AG08396 (cell line): ENCODE results near the gene TTC21A.
A peak's percentile ranks its signal among the peaks of the same experiment; 100 is the strongest.

Source experiments
- DNase-seq: peaks from one replicate; pipeline ENCODE4 v3.0.0; 2012; ENCODE audit warnings: low spot score, mixed read lengths

TTC21A gene

DNA sequence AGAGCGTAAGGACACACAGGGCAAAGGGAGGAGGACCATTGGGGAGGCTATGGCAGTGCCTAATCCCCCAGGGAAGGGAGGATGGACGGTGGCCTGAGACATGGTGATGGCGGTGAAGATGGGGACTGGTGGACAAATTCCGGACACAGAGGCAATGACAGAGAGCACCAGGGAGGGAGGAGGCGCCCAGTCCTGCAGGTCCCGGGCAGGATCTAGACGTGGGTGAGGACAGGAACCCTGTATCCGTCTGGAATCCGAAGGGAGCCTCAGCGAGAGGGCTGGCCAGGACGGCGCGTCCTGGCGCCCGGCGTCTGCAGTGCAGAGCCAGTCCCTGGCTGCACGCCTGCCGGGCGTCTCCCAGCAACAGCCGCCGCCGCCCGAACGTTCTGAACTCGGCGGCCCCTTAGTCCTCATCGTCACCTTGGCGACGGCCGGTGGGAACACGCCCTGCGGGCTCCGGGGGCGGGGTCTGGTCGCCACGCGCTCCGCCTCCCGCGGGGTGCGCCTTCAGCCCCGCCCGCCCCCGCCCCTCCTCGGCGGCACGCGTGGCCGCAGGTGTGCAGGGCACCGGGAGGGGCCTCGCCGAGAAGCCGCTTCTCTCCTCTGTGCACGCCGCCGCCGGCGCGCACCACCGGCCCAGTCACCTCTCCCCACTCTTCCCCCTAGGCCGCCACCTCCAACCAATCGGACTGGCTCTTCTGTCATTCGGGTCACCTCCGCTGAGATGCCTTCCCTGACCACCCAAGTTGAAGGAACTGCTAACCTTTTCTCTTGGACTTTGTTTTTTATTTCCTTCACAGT, 73.3 kb downstream of the TTC21A start:
- DNase-seq = peak; percentile 95

DNA sequence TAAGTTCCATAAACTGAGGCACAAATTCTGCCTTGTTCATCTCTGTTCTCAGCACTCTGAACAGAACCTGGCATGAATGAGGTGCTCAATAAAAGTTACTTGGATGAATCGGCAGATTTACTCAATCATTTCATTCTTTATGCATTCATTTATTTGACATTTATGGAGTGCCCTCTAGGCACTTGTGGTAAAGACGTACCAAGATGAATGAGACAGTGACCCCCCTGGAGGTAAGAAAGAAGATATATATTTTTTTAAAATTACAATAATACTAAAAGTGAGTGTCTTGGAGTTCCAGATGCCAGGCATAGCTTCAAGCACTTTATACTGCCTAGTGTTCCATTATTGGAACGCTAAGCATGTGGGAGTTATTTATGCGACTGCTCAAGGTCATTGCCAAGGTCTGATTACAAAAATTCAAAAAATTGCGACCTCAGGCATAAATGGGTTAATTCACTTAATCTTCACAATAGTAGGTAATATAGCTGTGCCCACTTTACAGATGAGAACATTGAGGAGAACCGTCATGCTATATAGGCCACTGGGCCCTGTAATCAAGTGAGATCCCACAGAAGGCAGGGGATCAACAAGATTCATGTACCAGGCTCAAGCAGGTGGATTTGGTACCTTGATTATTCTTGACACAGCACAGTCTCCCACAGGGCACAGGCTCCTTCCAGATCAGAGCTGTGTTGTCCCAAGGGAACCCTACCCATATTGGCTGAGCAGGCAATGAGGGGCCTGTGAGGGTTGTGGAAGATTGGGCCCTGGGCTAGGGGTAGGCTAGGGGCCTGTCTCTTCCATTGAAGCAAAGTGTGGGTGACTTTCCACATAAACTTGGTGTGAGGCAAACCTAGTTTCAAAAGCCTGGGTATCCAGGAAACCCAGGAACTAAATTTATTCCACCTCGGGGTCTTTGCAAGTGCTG, 74.2 kb downstream of the TTC21A start:
- DNase-seq = no peak

DNA sequence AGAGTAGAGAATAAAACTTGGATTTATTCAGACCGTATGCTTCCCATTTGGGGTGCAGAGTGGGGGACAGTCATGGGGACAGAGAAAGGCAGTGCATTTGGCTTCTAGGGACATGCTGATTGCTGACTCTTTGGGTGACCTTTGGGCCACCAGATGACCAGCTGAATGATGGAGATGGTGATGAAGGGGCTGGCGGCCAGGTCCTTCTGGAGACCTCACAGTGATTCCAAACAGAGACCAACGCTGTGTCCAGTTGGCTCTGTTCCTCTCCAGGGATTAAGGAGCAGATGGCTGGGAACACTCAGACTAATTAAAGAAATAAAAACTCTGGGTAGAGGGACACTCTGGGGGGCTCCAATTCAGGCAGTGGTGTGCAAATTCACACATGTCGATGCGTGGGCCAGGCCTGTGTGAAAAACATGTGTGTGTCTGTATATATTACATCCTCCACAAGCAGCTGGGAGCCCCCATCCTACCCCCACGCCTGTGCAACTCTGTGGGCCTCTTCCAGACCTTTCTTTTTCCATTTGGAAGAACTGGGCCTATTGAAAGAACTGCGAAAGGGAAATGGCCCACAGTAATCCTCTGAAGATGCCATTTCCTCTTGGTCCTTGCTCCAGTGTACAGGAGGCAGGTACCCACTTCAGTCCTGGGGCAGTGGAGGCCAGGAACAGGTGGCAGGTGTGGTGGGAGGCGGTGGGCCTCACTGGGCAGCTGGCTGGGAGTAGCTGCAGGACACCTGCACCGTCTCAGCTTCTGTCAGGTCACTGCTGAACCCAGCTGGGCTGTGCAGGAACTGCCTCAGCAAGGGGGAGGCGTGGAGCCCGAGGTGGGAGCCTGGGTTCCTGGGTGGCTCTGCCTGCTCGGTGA, 76.0 kb downstream of the TTC21A start:
- no peak for DNase-seq

DNA sequence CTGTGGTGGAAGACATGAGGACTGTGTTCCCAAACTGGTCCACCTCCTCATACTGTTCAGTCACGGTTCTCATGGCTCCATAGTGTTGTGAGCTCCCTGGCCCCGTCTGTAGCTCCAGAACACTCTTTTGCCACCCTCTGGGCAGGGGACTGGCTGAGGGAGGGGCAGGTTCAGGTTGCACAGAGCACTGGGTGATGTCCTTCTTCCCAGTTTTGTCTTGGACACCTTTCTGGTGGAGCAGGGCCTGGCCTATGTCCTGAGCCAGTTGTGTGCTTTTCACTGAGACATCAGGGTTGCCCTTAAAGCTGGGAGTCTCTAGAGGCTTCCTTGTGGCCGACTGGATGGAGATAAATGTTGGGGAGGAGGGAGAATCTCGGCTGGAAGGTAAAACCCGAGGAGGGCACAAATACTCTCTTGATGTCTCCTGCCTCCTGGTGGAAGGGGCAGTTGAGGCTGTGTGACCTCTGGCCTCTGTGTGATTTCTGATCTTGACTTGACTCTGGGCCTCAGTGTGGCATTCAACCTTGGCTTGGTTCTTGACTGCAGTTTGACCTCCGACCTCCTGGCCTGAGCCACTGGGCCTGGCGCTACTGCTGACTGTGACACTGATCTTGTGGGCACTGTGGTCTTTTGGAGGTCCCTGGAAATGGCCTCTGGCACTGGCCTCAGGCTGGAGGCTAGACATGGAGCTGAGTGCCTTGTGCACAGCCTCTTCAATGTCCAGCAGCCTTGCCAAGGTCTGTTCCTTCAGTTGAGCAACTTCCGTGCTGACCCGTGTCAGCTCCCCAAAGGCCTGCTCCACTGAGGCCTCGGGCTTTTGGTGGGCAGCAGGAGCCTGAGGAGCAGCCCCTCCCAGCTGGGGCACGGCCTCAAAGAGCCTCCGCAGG, 76.8 kb downstream of the TTC21A start:
- DNase-seq = no peak

DNA sequence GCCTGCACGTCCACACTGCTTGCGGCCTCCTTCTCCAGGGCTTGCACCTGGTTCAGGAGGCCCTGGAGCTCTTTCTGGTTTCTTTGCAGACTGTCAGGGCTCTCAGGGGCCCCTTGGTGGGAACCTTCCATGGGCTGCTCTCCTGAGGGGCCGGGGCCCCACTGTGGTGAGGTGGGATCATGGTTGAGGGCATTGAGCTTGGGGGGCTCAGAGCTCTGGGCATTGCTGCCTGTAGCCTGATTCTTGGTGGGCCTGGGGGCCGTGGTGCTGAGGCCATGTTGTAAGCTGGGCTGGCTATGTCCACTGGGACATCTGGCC, 77.4 kb downstream of the TTC21A start:
- no peak for DNase-seq

DNA sequence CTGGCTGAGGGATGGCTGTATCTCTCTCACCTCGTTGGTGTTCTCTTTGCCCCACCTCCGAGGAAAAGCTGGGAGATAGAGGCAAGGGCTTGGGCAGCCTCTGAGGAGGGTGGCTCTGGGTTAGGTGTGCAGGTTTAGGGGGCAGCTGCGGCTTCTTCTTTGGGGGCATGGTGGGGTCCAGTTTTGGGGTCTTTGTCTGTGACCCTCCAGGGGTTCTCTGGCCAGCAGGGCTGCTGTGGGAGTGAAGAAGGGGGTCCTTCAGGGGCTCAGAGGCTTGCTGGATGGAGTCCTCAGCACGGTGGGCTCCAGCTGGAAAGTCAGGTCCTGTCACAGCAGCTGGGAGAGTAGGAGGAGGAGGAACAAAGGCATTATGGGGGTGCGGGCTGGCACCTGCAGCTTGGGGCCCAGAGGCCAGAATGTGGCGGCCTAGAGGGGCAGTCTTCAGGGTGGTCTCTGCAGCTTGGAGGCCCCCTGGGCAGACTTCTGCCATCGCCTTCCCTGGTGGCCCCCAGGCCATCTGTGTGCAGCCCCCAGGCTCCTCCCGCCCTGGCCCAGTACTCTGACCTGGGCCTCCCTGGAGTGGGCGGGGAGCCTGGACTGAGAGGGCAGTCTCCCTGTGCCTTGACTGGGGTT, 78.0 kb downstream of the TTC21A start:
- DNase-seq = no peak

DNA sequence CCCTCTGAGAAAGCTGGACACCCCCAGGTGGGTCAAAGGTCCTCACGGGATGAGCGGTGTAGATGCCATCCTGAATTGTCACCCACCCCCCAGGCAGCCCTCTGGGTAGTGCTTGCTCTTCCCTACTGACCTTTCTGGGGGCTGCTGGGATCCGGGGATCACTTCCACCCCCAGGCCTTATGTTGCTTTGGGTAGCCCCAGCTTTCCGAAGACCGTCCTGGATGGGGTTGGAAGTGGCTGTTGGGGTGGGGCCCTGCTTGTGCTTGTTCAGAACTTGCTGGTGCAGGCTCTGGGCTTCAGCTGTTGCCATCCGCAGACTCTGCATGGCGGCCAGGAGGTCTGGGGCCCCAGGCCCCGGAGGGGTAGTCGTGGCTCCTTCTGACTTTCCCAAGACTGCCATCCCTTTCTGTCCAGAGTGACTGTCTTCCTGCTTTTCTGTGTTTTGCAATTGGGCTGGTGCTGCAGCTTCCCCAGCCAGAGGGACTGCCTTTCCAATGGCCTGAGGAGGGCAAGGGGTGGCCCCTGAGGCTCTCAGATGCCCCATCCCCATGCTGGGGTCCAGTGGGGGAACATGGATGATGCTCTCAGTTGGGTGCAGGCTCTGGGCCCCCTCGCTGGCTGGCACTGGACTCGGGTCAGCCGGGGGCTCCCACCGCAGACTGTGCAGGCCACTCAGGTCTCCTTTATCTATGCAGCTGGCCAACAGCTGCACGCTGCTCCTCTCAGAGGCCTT, 78.6 kb downstream of the TTC21A start:
- DNase-seq = no peak

DNA sequence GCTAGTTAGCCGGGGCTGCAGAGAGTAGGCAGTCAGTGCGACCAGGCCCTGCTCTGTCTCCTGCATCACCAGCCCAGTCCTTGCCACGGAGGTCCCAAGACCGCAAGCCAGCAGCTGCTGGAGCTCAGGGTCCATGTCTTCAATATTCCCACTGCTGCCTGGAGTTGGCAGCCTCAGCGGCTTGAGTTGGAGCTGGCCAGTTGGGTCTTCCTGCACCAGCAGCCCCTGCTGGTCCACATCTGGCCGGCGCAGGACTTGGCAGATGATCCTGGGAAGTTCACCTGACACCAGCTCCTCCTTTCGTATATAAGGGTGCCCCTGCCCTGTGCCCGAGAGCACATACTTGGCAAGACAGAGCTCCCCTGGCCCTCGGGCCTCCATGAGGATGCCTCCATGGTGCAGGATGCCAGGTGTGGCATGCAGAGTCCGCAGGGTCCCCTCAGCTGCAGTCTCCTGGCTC, 79.2 kb downstream of the TTC21A start:
- DNase-seq = no peak

DNA sequence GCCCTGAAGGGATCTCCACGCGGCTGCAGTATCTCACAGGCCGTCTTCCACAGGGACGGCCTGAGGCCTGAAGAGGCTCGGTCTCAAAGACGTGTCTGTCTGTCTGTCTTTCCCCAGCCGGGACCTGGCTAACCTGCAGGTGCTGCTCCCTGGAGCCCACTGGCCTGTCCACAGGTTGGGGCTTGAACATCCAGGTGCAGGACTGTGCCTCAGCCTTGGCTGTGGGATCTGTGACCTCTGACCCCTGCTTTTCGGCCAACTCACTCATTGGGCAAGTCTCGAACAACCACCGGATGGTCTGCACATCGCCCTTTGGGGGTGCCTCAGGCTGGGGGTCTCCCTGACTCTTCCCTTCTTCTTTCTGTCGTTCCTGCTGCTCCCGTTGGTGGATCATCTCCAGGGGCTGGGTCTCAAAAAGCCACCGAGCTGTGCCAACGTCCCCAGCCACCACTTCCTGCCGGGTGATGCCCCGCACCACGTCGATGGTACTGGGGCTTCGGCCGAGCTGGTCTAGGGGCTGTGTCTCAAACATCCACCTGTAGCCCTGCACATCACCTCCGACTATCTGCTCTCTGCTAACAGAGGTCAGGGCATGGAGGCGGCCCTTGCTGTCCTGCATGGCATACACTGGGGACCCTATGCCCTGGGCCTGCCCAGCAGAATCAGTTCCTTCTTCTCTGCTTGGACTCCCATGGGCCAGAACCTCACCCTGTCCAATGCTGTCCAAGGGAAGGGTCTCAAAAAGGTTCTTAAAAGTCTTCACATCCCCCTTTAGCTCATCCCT, 80.1 kb downstream of the TTC21A start:
- DNase-seq = no peak
